HG02840 (cell line): ENCODE measurements around the gene PDGFA.

Experiments used
- ATAC-seq: cut with Tn5 transposase; IDR thresholded peaks from one replicate; pipeline ENCODE4 v1.9.1; 2021; ENCODE audit warnings: mild to moderate bottlenecking, moderate library complexity, moderate number of reproducible peaks; ENCODE audit not compliant: unreplicated experiment, low FRiP score

Gene PDGFA

GRCh38 chr7:538764-539685, 19.4 kb upstream of the PDGFA start:
- ATAC-seq = no peak

DNA sequence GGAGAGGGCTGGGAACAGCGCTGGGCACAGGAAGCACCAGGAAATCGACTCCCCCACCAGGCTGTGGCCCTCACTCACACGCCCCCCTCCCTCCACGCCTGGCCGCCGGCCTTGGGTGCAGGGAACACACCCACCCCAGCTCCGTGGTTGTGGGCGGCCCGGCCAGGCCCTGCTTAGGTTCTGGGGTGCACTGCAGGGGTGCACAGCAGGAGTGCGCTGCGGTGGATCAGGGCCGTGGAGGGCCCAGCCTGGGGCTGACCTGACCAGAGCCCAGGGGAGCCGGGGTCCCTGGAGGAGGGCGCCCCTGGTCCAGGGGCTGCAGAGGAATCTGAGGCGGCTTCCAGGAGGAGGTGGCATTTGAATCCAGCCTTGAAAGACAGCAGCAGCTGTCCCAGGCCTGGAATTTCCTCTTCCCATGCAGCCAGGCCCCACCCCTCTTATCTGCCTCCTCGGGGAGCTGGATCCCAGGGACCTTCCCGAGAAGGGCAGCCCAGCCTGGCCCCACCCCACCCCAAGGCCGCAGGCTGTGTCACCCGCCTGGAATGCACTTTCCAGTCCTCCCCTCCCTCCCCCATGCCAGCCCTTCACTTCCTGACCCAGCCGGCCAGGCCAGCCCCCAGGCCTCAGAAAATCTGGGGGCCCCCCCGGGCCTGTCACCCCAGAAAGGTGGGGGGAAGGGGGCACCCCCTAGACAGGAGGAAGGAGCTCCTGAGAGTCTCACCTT, 18.4 kb upstream of the PDGFA start:
- no peak for ATAC-seq

DNA sequence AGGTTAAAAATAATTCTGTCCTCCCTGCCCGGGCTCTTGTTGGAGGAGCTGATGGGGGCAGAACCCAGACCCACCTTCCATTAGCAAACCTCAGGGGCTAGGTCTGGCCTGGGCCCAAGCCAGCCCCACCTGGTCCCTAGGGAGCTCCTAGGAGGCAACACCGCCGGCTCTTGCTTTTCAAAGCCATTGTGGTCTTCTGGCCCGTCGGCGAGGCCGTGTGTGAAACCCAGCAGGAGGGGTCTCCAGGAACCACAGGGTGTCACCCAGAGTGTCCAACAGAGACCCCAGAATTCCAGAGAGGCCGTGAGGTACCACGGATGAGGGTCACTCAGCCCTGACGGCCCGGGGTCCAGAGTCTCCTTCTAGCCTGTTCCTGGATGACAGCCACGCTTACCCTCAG, 16.6 kb upstream of the PDGFA start:
- ATAC-seq = no peak

DNA sequence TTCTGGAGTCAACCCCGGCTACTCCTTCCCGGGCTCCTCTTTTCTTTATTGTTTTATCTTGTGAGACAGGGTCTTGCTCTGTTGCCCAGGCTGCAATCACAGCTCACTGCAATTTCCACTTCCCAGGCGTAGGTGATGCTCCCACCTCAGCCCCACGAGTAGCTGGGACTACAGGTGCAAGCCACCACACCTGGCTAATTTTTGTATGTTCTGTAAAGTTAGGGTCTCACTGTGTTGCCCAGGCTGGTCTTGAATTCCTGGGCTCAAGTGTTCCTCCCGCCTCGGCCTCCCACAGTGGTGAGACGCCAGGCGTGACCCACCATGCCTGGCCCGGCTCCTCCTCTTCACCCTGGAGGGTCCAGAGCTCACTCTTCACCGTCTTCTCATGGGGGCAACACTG, 15.3 kb upstream of the PDGFA start:
- ATAC-seq = no peak

- no peak for ATAC-seq
Measured at GRCh38 chr7:534075-534474, 14.4 kb upstream of the PDGFA start.

DNA sequence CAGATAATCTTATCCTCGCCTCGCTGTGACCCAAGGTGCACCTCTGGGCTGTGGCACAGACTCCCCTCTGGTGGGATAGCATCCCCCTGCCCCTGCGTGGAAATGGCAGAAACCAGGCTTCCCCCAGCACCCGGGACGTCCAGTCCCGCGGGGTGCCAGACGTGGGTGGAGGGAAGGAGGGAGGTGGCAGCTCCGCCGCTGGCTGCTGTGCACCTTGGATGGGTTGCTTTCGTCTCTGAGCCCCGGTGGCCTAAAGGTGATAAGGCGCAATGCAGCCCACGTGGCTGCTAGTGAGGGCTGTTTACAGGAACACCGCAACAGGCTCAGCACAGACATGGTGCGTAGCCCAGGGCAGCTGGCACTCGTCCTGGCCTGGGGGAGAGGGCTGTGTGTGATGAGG, 13.6 kb upstream of the PDGFA start:
- ATAC-seq = no peak

DNA sequence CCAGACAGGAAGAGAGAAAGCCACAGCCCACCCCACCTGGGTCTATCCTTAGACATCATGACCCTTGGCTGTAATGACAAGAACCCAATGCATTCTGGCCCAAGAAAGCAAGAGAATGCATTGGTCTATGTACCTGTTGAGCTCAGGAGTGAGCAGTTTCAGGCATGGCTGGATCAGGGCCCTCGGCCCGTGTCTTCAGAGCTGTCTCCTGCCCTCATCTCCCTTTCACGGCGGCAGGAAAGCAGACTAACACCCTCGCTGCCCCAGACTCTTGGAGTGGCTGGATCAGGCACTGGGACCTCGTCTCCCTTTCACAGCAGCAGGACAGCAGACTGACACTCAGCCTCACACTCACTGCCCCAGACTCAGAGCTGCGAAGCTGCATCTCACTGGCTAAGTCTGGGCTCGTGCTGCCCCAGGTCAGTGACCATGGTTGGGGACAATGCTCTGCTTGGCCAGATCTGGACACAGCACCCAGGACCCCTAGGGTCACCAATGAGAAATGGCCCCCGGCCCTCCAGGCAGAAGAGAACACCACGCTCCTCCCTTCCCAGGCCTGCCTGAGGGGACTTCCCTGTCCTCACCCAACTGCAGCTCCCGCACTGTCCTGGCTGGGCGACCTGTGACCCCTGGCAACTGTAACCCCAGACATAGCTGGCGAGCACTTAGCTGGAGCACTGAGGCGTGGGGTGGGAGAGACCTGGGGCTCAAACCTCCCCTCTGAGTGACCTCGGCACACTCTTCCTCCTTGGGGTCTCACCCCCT, 12.9 kb upstream of the PDGFA start:
- ATAC-seq = no peak

DNA sequence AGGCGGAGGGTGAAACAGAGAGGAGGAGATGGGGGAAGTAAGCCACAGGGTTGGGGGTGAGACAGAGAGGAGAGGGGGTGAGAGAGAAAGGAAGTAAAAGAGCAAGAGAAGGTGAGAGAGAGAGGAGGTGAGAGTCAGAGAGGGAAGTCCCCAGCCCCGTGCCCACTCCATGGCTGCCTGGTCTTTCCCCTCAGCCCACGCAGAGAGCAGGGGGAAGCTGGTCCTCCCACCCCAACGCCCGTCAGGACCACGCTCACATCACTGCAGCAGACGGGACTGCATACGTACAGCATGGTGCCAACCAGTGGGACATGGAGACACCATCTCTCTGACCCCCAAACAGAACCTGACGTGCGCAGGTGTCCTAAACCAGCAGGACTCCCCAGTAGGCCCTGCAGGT, 12.1 kb upstream of the PDGFA start:
- ATAC-seq = no peak

- ATAC-seq = no peak
Measured at GRCh38 chr7:528451-528850, 8.8 kb upstream of the PDGFA start.

DNA sequence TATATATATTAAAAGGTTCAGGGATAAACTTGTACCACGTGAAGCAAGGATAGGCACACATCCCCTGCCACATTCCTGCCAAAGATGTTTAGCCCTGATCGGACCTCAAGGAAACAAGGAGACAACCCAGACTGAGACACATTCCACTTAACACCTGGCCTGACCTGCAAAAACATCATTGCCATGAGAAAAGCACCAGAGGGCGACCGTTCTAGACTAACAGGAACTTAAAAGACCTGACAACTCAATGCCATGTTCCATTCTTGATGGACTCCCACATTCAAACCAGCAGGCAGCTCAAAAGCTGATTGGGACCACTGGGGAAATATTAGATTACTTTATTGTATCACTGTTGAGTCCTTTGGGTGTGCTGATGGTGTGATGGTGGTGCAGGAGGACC, 8.1 kb upstream of the PDGFA start:
- no peak for ATAC-seq

DNA sequence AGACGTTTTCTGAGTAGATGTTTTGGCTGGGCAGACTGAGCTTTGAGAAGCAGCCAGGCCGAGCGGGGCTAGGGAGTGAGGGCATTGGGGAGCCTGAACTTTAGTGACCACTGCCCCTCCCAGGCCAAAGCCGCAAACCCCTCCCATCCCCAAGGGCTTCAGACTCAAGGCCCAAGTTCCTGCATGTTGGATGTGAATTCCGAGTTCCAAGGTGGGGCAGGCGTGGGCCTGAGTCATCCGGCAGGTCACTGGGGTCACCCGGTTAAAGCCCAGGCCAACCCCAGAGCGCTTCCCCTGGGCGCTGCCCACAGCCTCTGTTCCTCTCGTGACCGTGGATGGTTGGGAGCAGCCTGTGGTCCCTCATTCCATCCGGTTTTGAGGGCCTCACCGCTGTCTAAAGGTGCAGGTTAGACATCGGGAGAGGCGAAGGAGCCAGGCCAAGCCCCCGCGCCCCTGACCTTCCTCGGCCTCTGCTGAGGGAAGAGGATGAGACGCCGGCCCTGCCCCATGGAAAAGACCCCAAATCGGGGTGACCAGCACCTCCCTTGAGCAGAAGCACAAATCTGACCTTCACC, 6.9 kb upstream of the PDGFA start:
- no peak for ATAC-seq

DNA sequence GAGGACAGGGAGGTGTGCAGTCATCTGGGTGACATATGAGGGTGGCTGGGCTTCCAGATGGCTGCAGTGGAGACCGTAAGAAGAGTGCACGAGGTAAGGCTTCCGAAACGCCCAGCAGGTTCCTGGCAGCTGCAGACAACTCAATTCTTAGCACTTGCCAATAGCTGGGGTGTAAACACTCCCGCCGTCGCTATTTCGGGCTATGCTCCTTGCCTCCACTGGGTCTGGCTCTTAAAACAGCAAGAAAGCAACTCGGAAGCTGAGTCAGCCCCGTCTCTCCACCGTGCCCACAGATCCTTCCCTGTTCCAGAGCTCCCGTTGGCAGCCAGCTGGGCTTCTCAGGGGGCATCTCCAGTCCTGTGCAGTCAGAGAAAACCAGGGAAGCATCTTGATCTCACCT, 6.1 kb upstream of the PDGFA start:
- no peak for ATAC-seq

DNA sequence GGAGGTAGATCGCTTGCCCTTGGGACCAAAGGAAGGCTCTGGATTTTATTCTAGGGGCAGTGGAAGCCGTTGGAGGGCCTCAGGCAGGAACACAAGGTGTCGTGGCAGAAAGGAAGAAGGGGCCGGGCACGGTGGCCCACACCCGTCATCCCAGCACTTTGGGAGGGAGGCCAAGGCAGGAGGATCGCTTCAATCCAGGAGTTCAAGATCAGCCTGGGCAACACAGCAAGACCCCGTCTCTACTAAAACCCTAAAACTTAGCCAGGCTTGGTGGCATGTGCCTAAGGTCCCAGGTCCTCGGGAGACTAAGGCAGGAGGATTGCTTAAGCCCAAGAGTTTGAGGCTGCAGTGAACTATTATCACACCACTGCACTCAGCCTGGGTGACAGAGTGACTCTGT, 5.2 kb upstream of the PDGFA start:
- no peak for ATAC-seq

DNA sequence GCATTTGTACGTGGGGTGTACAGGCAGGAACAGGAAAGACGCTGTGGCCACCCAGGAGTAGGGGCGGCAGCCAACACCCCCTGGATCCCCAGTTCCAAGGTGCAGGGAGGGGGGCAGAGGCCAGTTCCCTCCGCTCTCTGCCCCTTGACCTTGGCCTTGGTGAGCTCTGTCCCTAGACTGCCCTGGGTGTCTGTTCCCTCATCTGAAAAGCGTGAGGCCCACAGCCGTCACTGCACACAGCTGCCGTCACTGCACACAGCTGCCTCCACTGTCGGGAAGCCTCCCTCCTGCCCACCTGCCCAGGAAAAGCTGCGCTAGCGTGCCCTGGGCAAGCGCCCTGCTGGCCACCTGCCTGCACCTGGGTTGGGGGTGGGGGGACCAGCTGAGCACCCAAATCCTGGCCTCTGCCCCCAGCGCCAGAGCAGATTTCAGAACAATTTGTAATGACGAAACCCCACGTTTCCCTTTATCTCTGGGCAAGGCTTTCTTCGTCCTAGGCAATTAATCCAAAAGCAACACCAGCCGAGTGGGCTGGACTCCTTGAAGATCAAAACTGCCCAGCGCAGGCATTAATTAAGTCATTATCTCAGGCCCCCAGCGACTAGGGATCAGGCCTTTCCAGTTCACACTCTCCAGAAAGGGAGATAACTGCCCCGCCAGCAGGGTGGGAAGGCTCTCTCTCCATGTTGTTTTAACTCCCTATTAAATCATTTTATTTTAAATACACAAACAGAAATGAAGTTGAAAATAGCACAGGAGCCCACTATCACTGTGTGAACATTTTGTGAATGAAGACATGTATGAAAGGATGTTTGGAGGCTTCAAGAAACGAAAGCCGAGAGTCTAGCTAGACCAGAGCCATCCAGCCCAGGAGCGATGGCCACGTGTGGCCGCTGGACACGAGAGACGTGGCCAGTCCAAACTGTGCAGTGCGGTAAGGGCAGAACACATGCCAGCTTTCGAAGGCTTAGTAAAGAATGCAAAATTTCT, 4.0 kb upstream of the PDGFA start:
- ATAC-seq = no peak

GRCh38 chr7:522951-523314, 3.3 kb upstream of the PDGFA start:
- no peak for ATAC-seq

GRCh38 chr7:522071-522950, 2.7 kb upstream of the PDGFA start:
- no peak for ATAC-seq

DNA sequence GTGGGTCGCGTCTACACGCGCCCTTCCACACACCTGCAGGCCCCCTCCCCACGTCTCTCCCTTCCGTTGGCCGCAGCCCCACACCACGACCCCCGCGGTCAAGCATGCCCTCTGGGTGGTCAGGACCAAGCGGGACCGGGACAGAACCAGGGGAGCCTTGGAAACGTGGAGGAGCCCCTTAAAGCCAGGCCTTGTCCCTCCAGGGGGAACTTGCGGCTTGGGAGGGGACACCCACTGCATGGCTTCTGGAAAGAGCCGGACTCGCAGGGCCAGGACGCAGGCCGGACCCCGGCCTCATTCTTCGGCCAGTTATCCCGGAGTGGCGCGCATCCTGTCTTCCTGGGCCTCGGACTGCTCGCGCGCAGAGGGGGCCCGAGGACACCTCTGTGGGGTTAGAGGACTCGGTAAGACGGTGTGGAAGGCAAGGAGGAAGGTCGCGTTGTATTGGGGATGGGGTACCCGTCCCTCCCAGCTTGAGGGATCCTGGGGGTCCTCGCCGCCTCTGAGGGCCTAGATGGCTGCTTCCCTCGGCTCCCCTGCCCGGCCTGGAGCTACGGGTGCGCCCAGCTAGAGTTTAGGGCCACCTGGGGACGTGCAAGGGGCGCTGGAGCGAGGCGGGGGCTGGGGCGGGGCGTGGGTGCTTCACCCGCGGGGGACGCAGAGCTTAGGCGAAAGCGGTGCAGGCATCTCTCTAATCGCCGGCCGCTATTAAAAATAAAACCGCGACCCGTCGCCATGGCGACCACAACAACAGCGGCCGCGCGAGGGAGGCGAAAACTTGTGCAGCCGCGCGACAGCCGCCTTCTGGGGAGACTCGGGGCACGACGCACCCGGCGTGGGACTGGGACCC, 1.8 kb upstream of the PDGFA start:
- no peak for ATAC-seq
